K562 (cell line): ENCODE results near the gene ODAD3. TPM values are rescaled to one million over a fixed set of nuclear protein-coding genes. Genes with fewer than 3 reads are reported as not detected.

Experiments
- ATAC-seq: fragments of 200-7000 bp; cut with Tn5 transposase; 3 replicates; pipeline ENCODE4 v1.9.1; 2020; ENCODE audit warnings: moderate library complexity
- BruUV-seq: library from RNA; stranded (reverse); fragments of 400-500 nt; replicated peaks from 2 replicates; lab custom pipeline; 2021; lab: Mats Ljungman, UMichigan
- CTCF ChIA-PET: fragments of 300-600 bp; formaldehyde crosslinking; extraction: SDS; loops from one replicate; lab custom pipeline; 2021; ENCODE audit warnings: low intra/inter-chr PET ratio; lab: Yijun Ruan, JAX
- POLR2A ChIA-PET: fragments of 300-600, 350-650 bp; sonication (Branson Sonifier 250); formaldehyde crosslinking; extraction: SDS; loops from one replicate; lab custom pipeline; 2021; ENCODE audit warnings: antibody characterized with exemption, inconsistent platforms; lab: Yijun Ruan, JAX
- DNase-seq, 4 experiments: peaks; one replicate each; pipeline versions ENCODE4 v3.0.0 to v3.0.0-alpha.2; 2011 to 2018; ENCODE audit warnings: low spot score in 3 of 4, mixed read lengths in 3 of 4; ENCODE audit errors: extremely low read depth in 1 of 4
- FAIRE-seq: peaks from 2 replicates; lab custom pipeline; 2011; peaks lifted over from hg19 to GRCh38; lab: Jason Lieb, UNC
- H2AFZ ChIP-seq: 2 replicates; pipeline ENCODE4 v1.6.0; 2011; ENCODE audit warnings: low read depth, low read length, control low read depth, inconsistent platforms
- H3K27ac ChIP-seq: fragments of 200-600 bp; 3 replicates; pipeline ENCODE4 v1.8.0; 2011; ENCODE audit warnings: low read depth, mild to moderate bottlenecking, control low read depth, inconsistent platforms, low read length, moderate library complexity, mixed read lengths; ENCODE audit errors: extremely low read depth
- H3K27me3 ChIP-seq, 2 experiments: fragments of 300-600 bp in 1 of 2; 2 replicates in 1 of 2; 3 replicates in 1 of 2; pipeline versions ENCODE4 v1.6.0 to v1.8.0; 2011; ENCODE audit warnings: inconsistent platforms in 2 of 2, low read length in 2 of 2, mild to moderate bottlenecking in 1 of 2, mixed read lengths in 1 of 2, moderate library complexity in 1 of 2; ENCODE audit not compliant: control insufficient read depth in 2 of 2, insufficient read depth in 2 of 2
- H3K36me3 ChIP-seq: fragments of 300-600 bp; 3 replicates; pipeline ENCODE4 v1.8.0; 2011; ENCODE audit warnings: mild to moderate bottlenecking, low read length, inconsistent platforms; ENCODE audit not compliant: control insufficient read depth, insufficient read depth
- H3K4me1 ChIP-seq, 2 experiments: fragments of 200-600 bp in 1 of 2; replicated peaks in 1 of 2; 2 replicates in 1 of 2; 3 replicates in 1 of 2; pipeline versions ENCODE4 v1.5.1 to v1.8.0; 2011; ENCODE audit warnings: inconsistent platforms in 2 of 2, low read length in 2 of 2, mild to moderate bottlenecking in 1 of 2, mixed read lengths in 1 of 2, moderate library complexity in 1 of 2; ENCODE audit not compliant: control insufficient read depth in 2 of 2, insufficient read depth in 2 of 2
- H3K4me2 ChIP-seq: 2 replicates; pipeline ENCODE4 v1.6.1; 2011; ENCODE audit warnings: low read length, control low read depth, inconsistent platforms, mixed read lengths; ENCODE audit not compliant: insufficient read depth
- H3K4me3 ChIP-seq: fragments of 200-600 bp; sonication (generic), shearing (Covaris generic); 2 replicates; pipeline ENCODE4 v1.5.1; 2016; ENCODE audit warnings: control low read depth, inconsistent platforms
- H3K79me2 ChIP-seq: fragments of 200-600 bp; 3 replicates; pipeline ENCODE4 v1.8.0; 2011; ENCODE audit warnings: low read length, inconsistent platforms; ENCODE audit not compliant: control insufficient read depth, insufficient read depth
- H3K9ac ChIP-seq, 2 experiments: 2 replicates each; pipeline versions ENCODE4 v1.6.0 to v1.6.1; 2011; ENCODE audit warnings: low read depth in 2 of 2, low read length in 2 of 2, control low read depth in 1 of 2, inconsistent platforms in 1 of 2, mild to moderate bottlenecking in 1 of 2, mixed read lengths in 1 of 2; ENCODE audit not compliant: insufficient read depth in 1 of 2
- H3K9me1 ChIP-seq: one replicate; pipeline ENCODE4 v1.6.0; 2011; ENCODE audit warnings: inconsistent platforms, mild to moderate bottlenecking, low read length, moderate library complexity; ENCODE audit not compliant: control insufficient read depth, insufficient read depth
- H3K9me3 ChIP-seq: replicated peaks from 2 replicates; pipeline ENCODE4 v1.5.1; 2011; ENCODE audit warnings: low read depth, low read length, inconsistent platforms; ENCODE audit not compliant: control insufficient read depth, insufficient read depth
- H4K20me1 ChIP-seq: replicated peaks from 2 replicates; pipeline ENCODE4 v1.6.1; 2011; ENCODE audit warnings: low read length, inconsistent platforms, mixed read lengths; ENCODE audit not compliant: control insufficient read depth, insufficient read depth
- HDAC2 ChIP-seq: fragments of 450-650 bp; IDR thresholded peaks from 2 replicates; pipeline ENCODE4 v1.6.1; 2016; ENCODE audit warnings: mild to moderate bottlenecking
- HMGN3 ChIP-seq: IDR thresholded peaks from 2 replicates; pipeline ENCODE4 v1.6.1; 2011; ENCODE audit warnings: borderline replicate concordance, low read depth, mild to moderate bottlenecking, mixed read lengths, low read length; ENCODE audit not compliant: insufficient read length; ENCODE audit errors: extremely low read depth
- WGBS: fragments of 100-300 bp; shearing (Covaris generic); methylation state at CpG from one replicate; pipeline ENCODE4 v1.1.6; 2016; ENCODE audit warnings: low coverage, mixed read lengths; ENCODE audit not compliant: insufficient coverage; ENCODE audit errors: missing lambda C conversion rate; 5-methylcytosine and 5-hydroxymethylcytosine counted together
- in situ Hi-C: fragments of 300-500 bp; cut with MboI; formaldehyde crosslinking; loops from 4 replicates; pipeline ENCODE4 v1.15.0; 2018; ENCODE audit warnings: inconsistent platforms, mixed read lengths
- intact Hi-C: fragments of 100-400 bp; cut with micrococcal nuclease; formaldehyde crosslinking; loops from 2 replicates; pipeline ENCODE4 v1.14.2; 2022
- polyA plus RNA-seq, 8 experiments: library from polyadenylated mRNA; depleted of rRNA in 4 of 8; stranded (reverse) in 5 of 8; unstranded in 3 of 8; fragments of >200 nt; fragmentation: Nextera tagmentation in 2 of 8; fragmentation: Illumina TruSeq in 1 of 8; extraction: Ambion mirVana in 2 of 8; extraction: Trizol in 1 of 8; gene quantifications; 2 replicates each; pipeline versions ENCODE4 v1.2.1 to v1.2.3, GENCODE V29; 2011 to 2014; ENCODE audit warnings: inconsistent platforms in 1 of 8, missing spikeins in 1 of 8
- total RNA-seq, 7 experiments: library from RNA; depleted of rRNA in 6 of 7; stranded (reverse); fragments of >200 nt in 6 of 7; fragmentation: Illumina TruSeq in 2 of 7; extraction: Trizol in 2 of 7; gene quantifications; 2 replicates each; pipeline versions ENCODE4 v1.2.1 to v1.2.3, GENCODE V29; 2011 to 2021; ENCODE audit warnings: low replicate concordance in 1 of 7
- TF ChIP-seq, protein P1 (sequence below): fragments of 450-650 bp; IDR thresholded peaks from 2 replicates; pipeline ENCODE4 v1.6.1; 2016
- TF ChIP-seq, protein P2 (sequence below): fragments of 450-650 bp; IDR thresholded peaks from 2 replicates; pipeline ENCODE4 v1.6.1; 2018; ENCODE audit not compliant: partially characterized antibody

The ODAD3 gene
- total and polyA plus RNA-seq, 9 of the 15 experiments (the other 6 are each of a cell fraction or from before 2014, with no cell fraction given) = 0.07 to 0.72 (median 0.14) TPM; not detected in 2

DNA sequence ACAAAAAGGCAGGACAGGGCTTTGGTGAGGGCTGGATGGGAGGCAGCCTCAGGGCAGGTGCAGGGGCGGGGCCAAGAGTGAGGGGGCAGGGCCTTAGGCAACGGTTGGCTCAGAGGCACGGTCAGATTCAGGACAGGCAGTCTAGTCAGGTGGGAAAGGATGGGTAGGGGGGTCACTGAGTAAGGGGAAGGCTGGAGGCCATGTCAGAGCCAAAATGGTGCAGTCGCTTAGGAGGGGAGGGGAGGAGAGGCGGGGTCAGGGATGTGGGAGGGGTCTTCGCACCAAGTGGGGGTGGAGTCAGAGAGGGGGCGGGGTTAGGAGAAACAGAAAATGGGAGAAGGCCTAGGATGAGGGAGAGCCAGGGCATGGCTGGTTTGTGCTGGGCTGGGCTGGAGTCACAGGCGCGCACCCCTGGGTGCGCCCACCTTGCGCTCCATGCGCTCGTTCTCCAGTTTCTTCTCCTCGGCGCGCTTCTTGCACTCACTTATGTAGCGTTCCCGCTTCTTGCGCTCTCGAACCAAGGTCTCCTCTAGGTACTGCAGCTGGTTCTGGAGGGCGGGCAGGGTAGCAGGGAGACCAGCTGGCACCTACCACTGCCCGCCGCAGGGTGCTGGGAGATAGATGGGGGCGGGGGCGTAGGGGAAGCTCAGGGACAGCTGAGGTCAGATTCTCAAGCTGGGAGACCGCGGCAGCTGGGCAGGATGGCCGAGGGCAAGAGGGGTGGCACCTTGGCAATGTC is 9.0 kb downstream of the ODAD3 start:
- intact Hi-C loops = no loop called here
- ATAC-seq (peak; percentile 89), DNase-seq (peak; percentile 39 to 71 (median 69)), FAIRE-seq (peak; percentile 82)
- TF ChIP-seq, protein P1, sequence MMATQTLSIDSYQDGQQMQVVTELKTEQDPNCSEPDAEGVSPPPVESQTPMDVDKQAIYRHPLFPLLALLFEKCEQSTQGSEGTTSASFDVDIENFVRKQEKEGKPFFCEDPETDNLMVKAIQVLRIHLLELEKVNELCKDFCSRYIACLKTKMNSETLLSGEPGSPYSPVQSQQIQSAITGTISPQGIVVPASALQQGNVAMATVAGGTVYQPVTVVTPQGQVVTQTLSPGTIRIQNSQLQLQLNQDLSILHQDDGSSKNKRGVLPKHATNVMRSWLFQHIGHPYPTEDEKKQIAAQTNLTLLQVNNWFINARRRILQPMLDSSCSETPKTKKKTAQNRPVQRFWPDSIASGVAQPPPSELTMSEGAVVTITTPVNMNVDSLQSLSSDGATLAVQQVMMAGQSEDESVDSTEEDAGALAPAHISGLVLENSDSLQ = peak; percentile 40
- no peak for TF ChIP-seq HDAC2
- TF ChIP-seq, protein P2, sequence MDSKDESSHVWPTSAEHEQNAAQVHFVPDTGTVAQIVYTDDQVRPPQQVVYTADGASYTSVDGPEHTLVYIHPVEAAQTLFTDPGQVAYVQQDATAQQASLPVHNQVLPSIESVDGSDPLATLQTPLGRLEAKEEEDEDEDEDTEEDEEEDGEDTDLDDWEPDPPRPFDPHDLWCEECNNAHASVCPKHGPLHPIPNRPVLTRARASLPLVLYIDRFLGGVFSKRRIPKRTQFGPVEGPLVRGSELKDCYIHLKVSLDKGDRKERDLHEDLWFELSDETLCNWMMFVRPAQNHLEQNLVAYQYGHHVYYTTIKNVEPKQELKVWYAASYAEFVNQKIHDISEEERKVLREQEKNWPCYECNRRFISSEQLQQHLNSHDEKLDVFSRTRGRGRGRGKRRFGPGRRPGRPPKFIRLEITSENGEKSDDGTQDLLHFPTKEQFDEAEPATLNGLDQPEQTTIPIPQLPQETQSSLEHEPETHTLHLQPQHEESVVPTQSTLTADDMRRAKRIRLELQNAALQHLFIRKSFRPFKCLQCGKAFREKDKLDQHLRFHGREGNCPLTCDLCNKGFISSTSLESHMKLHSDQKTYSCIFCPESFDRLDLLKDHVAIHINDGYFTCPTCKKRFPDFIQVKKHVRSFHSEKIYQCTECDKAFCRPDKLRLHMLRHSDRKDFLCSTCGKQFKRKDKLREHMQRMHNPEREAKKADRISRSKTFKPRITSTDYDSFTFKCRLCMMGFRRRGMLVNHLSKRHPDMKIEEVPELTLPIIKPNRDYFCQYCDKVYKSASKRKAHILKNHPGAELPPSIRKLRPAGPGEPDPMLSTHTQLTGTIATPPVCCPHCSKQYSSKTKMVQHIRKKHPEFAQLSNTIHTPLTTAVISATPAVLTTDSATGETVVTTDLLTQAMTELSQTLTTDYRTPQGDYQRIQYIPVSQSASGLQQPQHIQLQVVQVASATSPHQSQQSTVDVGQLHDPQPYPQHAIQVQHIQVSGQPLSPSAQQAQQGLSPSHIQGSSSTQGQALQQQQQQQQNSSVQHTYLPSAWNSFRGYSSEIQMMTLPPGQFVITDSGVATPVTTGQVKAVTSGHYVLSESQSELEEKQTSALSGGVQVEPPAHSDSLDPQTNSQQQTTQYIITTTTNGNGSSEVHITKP = peak; percentile 7
- peak; percentile 51 for TF ChIP-seq HMGN3
- H3K4me2 ChIP-seq = peak overlapping the region; percentile 43
- H3K27ac ChIP-seq = no peak overlapping the region
- H3K9ac ChIP-seq = peak overlapping the region in 1 of 2 experiments; percentile 71; a peak in 2 of 4 replicates
- H2AFZ ChIP-seq = peak overlapping the region; percentile 78; the same call in 1 of the 2 replicates
- no peaks in the 10 kb centered on the region for H3K79me2 ChIP-seq
- H3K4me1 ChIP-seq = peaks cover 2 to 46% of the 10 kb centered on the region in 2 experiments; a peak in 3 of 5 replicates
- ChIA-PET POLR2A (no interaction called here), CTCF (no interaction called here)
- BruUV-seq = no TSS peak
- H3K27me3 ChIP-seq = peaks cover 0 to 1% of the 10 kb centered on the region in 2 experiments; a peak in 1 of 5 replicates
- H3K36me3 ChIP-seq = no peaks in the 10 kb centered on the region
- no peaks in the 10 kb centered on the region for H3K9me1 ChIP-seq
- no peaks in the 10 kb centered on the region; the same call in 1 of the 2 replicates for H3K9me3 ChIP-seq
- H4K20me1 ChIP-seq = no peaks in the 10 kb centered on the region
- in situ Hi-C loops = no loop called here
- WGBS = 70% methylated on average over 16 of the region's 28 CpGs
- H3K4me3 ChIP-seq = peak overlapping the region; percentile 14; the same call in 1 of the 2 replicates
